ENCODE results near the gene RESP18.

GRCh38 chr2:219297766-219298456 lies 34.6 kb downstream of the RESP18 start:
- TF ChIP-seq GATA3 (IDR thresholded peaks at IDR 0.05; ENCODE audit: low read depth, low read length) (no peak), GATA2 (IDR thresholded peaks at IDR 0.05; ENCODE audit: low read depth, low read length) (no peak)

Measured in SH-SY5Y (cell line).